ENCODE measurements around the gene CEP131.

CEP131 gene

DNA sequence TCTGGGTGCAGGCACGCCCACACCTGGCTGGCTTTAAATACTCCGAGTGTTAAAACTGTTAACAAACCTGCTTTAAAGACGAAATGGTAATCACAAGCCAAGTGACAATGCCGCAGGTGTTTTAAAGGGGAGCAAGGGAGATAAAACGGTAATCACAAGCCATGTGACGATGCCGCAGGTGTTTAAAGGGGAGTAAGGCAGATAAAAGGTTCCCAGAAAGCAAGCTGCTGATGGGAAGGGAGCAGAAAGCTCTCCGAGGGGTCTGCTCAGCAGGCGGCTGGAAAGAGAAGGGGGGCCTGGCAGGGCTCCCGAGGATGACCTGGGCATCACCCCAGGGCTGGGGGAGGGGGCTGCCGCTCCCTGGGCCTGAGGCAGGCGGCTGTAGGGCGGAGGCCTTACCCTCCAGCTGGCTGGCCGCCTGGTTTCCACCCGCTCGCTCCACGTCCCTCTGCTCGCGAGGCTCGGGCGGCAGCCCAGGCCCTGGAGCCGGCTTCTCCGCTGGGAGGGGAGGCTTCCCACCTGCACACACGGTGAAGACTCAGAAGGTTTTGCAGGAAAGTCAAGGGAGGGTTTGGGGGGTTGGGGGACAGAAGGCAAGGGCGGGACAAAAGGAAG, 28.4 kb upstream of the CEP131 start:
- DNase-seq = no peak

GRCh38 chr17:81250286-81251093, 27.7 kb upstream of the CEP131 start:
- DNase-seq = no peak

DNA sequence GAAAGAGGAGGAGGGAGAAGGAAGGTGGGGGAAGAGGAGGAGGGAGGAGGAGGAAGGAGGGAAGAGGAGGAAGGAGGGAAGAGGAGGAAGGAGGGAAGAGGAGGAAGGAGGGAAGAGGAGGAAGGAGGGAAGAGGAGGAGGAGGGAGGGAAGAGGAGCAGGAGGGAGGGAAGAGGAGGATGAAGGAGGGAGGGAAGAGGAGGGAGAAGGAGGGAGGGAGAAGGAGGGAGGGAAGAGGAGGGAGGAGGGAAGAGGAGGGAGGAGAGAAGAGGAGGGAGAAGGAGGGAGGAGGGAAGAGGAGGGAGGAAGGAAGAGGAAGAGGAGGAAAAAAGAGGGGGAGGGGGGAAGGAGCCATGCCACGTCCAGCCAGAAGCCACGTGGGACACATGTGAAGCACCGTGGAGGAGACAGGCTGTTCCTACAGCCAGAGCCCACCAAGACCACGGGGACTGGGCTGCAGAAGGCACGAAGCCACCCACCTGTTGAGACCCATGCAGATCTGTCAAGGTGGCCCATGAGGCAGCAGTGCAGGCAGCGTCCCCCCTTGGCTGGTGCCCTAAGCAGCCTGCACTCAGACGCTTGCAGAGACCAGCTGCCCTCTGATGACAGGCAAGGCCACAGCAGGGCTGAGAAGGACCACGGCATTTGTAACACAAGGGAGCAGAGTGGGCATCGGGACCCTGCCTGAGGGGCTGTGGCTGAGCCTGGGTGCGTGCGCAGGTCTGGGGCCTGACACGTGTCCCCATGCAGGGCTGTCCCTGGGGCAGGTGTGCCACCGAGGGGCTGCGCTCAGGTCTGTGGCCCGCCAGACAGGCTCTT, 26.7 kb upstream of the CEP131 start:
- no peak for DNase-seq

DNA sequence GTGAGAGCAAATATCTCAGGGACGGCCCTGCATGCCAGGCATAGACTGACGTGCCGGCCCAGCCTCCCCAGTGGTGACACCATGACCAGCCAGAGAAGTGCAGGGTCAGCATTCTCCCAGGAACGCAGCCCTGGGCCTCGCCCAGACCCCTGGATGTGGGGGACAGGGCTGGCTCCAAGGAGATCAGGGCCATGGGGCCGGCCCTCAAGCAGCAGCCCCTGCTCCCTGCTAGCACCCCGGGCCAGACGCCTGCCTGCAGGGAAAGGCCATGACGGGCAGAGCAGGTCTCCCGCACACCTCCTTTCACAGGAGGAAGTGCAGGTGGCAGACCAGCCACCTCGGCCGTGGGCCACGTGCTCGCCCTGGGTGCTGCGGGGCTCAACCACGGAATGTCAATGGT, 25.9 kb upstream of the CEP131 start:
- DNase-seq = no peak

DNA sequence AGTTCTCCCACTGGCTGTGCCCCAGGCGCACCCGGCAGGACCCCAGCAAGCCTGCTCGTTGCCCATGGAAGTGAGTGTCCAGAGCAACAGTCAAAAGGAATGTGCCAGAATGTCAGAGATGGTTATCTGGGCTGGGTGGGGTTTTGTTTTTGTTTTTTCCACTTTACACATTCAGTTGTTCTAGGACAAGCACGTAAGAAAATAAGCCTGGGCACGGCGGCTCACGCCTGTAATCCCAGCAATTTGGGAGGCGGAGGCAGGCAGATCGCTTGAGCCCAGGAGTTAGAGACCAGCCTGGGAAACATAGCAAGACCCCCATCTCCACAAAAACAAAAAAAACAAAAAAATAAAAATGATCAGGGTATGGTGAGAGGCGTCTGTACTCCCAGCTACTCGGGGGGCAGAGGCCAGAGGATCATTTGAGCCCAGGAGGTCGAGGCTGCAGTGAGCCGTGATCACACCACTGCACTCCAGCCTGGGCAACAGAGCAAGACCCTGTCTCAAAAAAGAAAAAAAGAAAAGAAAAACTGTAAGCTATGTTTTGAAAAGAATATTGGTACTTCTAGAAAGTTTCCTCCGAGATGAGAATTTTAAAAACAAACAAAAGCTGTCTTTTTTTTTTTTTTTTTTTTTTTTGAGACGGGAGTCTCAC, 24.7 kb upstream of the CEP131 start:
- DNase-seq = no peak

GRCh38 chr17:81246679-81247338, 24.0 kb upstream of the CEP131 start:
- DNase-seq = no peak

DNA sequence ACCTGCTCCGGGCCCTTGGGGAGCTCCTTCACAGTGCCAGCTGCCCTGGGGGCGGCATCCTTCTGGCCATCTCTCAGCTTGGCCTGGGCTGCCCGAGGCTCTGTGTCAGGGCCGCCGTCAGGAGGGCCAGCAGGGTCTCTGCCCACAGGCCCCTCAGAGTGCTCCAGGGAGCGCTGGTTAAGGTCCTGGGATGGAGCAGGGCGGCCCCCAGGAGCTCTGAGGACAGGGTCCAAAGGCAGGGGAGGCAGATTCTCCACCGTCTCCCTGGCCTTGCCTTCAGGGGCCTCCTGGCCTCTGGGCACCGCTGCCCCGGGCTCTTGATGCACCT, 23.5 kb upstream of the CEP131 start:
- no peak for DNase-seq

GRCh38 chr17:81245665-81246342, 23.0 kb upstream of the CEP131 start:
- no peak for DNase-seq

DNA sequence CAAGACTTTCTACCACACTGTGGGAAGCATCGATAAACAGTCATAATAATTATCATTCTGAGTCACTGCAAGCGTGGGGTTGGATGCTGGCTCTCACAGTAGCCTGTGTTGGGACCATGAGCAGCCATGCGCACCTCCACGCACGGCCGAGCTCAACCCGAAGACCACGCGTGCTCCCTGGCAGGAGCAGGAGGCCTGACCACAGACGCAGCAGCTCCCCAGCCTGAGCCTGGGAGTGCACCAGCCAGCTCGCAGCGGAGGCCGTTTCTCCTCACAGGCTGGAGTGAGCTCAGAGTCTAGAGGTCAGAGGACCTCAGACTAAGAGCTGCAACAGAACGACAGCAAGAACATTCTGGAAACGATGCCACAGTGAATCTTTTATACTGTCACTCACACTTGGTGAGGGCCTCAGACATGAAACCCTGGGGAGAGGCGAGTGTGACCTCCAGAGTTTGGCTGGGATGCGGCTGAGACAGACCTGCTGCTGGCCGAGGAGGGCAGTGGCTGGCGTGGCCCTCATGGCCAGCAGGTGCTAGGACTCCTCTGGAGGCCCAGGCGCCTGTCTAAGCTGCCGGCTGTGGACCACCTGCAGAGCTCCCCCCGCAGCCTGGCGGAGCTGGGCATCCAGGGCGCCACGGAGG, 22.4 kb upstream of the CEP131 start:
- no peak for DNase-seq

- no peak for DNase-seq
Observed at GRCh38 chr17:81244358-81245023, 21.7 kb upstream of the CEP131 start.

DNA sequence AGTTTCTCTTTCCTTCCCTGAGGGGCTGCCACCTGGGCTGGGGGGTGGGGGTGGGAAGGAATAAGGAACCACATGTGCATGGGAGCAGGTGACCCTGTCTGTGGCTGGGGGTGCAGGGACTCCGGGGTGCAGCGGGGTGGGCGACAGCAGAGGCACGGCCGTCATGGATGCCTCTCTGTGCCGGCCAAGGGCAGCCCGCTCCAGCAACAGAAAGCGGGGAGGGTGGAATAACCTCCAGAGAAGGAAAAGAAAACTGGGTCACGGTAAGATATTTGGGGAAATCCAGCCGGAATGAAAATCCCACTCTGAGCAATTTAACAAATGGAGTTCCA, 20.5 kb upstream of the CEP131 start:
- no peak for DNase-seq

- no peak for DNase-seq
Observed at GRCh38 chr17:81242421-81243332, 19.9 kb upstream of the CEP131 start.

- DNase-seq = peak; percentile 29
Observed at GRCh38 chr17:81241648-81242420, 19.1 kb upstream of the CEP131 start.

DNA sequence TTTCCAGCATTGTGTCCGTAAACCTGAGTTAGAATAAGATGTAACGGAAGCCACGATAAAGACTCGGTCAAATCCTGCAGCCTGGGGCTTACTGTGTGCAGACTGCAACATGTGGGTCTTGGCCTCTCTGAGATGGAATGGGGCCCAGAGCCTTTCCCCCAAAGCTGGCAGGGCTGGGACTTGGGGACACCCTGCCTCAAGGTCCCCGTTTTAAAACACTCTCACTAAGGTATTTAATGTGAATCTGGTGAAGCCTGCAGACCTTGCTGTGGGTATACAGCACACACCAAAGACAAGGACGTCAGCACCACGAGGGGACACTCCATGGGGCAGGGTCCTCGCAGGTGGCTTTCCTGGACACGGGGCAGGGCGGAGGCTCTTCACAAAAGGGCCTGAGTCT, 18.4 kb upstream of the CEP131 start:
- no peak for DNase-seq

DNA sequence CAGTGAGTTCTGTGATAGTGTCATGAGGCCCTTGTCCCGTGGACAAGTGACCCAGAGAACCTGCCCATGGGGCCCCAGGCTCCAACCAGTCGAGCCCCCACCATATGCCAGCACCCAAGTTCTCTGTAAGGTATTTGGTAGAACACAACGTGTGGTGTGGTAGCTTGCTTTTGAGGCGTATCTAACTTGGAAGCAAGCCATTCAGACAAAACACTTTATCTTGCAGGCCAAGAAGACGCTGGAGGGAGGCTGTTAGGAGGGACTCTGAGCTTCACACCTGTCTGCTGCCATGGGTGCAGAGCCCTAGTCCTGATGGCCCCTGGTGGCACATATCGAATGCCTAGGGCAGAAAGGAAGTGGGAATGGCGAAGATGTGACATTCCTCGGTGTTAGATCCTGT, 18.0 kb upstream of the CEP131 start:
- no peak for DNase-seq

- DNase-seq = no peak
Observed at GRCh38 chr17:81239714-81240555, 17.2 kb upstream of the CEP131 start.

DNA sequence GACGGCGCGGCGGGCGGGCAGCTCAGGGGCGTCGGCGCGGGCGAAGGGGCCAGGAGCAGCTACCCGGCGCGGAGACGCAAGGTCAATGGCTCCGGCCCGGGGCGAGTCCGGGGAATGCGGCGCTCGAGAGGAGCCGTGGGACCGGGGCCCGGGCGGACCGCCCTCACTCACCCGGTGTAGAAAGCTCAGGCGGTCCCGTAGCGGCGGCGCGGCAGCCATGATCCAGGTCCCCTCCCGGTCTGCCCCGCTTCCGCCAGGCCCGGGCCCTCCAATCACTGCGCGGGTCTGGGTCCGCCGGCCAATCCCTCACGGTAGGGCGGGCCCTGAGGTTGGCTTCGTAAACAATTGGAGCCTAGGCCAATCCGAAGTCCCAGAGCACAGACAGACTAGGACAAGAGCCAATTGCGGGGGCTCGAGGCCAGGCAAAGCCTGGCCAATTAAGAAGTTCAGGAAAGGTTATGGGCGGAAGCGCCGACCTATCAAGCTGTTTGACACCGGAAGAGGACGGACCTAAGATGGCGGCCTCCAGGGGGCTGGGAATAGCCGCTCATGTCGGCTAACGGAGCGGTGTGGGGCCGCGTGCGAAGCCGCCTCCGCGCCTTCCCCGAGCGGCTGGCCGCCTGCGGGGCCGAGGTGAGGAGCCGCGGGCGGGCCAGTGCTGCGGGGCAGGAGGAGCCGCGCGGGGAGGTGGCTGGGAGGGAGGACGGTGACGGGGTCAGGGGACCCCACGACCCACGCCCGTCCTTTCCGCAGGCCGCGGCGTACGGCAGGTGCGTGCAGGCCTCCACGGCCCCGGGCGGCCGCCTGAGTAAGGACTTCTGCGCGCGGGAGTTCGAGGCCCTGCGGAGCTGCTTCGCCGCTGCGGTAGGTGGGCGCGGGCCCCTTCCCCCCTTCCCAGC, 16.3 kb upstream of the CEP131 start, which contains the start of the genes NDUFAF8 and TEPSIN:
TSS of gene NDUFAF8 (plus strand) at position 504 of the 899 bp plus-strand sequence. CDS start at position 550, 46 bp downstream.
TSS of gene TEPSIN (minus strand) at position 241 of the 899 bp plus-strand sequence. CDS start at position 219, 22 bp downstream.
- DNase-seq = peak; percentile 100

Data from fibroblast of upper back skin (primary cell).